Stimulated activated CD8-positive, alpha-beta memory T cell treated with anti-CD3 and anti-CD28 coated beads, Interleukin-4, amount 100 ng/mL, for 4 hours (primary cell): ENCODE data around the gene BCAR1.
"Not testable (repeated sequence)": the region's sequence is repeated elsewhere in the genome, so short reads cannot be mapped to it uniquely, and the experiment has no call there.

Source experiments
- DNase-seq, 2 donors: peaks; one replicate each; pipeline ENCODE4 v3.0.0-alpha.2; 2020; ENCODE audit warnings: low read depth in 2 of 2, low spot score in 1 of 2

The BCAR1 gene

GRCh38 chr16:75256059-75256571 is 4.7 kb upstream of the BCAR1 start:
- no peak for DNase-seq

GRCh38 chr16:75254359-75254837 is 3.0 kb upstream of the BCAR1 start:
- no peak for DNase-seq

- no peak for DNase-seq
Observed at GRCh38 chr16:75252946-75253911, 1.8 kb upstream of the BCAR1 start.

GRCh38 chr16:75252049-75252864 is 833 bp upstream of the BCAR1 start:
- DNase-seq, result no peak

- DNase-seq, result no peak
Observed at GRCh38 chr16:75250809-75251279, 580 bp downstream of the BCAR1 start.

GRCh38 chr16:75250089-75250808 is 1.2 kb downstream of the BCAR1 start:
- no peak for DNase-seq

- DNase-seq, result no peak
Observed at GRCh38 chr16:75249441-75249840, 2.0 kb downstream of the BCAR1 start.

GRCh38 chr16:75248536-75249380 is 2.7 kb downstream of the BCAR1 start:
- DNase-seq, result no peak

- DNase-seq, result no peak
Observed at GRCh38 chr16:75248142-75248535, 3.3 kb downstream of the BCAR1 start.

GRCh38 chr16:75247249-75247648 is 4.2 kb downstream of the BCAR1 start:
- no peak for DNase-seq

GRCh38 chr16:75246504-75247205 is 4.8 kb downstream of the BCAR1 start:
- no peak for DNase-seq

- DNase-seq, result no peak
Observed at GRCh38 chr16:75244844-75245758, 6.3 kb downstream of the BCAR1 start.

- DNase-seq, result no peak
Observed at GRCh38 chr16:75244225-75244809, 7.1 kb downstream of the BCAR1 start.

- no peak for DNase-seq
Observed at GRCh38 chr16:75243667-75244224, 7.7 kb downstream of the BCAR1 start.

- DNase-seq, result not testable (repeated sequence)
Observed at GRCh38 chr16:75242436-75243078, 8.9 kb downstream of the BCAR1 start.

GRCh38 chr16:75241955-75242354 is 9.5 kb downstream of the BCAR1 start:
- DNase-seq, result no peak

- DNase-seq, result no peak
Observed at GRCh38 chr16:75241412-75241811, 10.0 kb downstream of the BCAR1 start.
